IPS-15b (cell line): ENCODE data around the gene GP1BB.

ENCODE experiments used
- H3K27me3 ChIP-seq: one replicate; pipeline ENCODE4 v1.6.1; 2013; ENCODE audit warnings: low read length; ENCODE audit not compliant: control insufficient read depth, insufficient read depth
- H3K36me3 ChIP-seq: one replicate; pipeline ENCODE4 v1.6.1; 2013; ENCODE audit warnings: low read length; ENCODE audit not compliant: control insufficient read depth, insufficient read depth
- H3K4me1 ChIP-seq: one replicate; pipeline ENCODE4 v1.6.1; 2013; ENCODE audit warnings: mild to moderate bottlenecking, low read length; ENCODE audit not compliant: control insufficient read depth, insufficient read depth
- H3K4me3 ChIP-seq: one replicate; pipeline ENCODE4 v1.5.1; 2013; ENCODE audit warnings: low read depth, low read length
- H3K9ac ChIP-seq: one replicate; pipeline ENCODE4 v1.6.1; 2013; ENCODE audit warnings: low read depth, mild to moderate bottlenecking, low read length
- H3K9me3 ChIP-seq: one replicate; pipeline ENCODE4 v1.6.1; 2013; ENCODE audit warnings: mild to moderate bottlenecking, low read length; ENCODE audit not compliant: control insufficient read depth, insufficient read depth

Gene GP1BB

DNA sequence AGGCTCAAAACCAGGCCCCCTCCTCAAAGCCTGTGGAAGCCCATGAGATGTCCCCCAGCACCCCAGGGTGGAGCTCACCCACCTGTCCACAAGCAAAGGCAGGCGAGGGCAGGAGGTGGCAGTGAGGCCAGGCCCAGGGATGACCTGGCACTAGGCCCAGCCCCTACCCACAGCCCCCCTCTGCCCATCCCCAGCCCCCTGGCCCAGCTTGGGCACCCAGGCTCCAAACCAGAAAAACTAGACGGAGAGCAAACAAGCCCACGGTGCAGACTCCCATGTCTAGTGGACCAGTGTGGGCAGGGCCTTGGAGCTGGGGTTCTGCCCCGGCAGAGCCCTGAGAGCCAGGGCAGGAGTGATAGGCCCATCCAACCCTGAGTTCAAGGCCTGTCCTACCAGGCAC, 20.3 kb downstream of the GP1BB start:
- Histone ChIP-seq H3K9ac (no peak overlapping the region), H3K27me3 (no peaks in the 10 kb centered on the region)

DNA sequence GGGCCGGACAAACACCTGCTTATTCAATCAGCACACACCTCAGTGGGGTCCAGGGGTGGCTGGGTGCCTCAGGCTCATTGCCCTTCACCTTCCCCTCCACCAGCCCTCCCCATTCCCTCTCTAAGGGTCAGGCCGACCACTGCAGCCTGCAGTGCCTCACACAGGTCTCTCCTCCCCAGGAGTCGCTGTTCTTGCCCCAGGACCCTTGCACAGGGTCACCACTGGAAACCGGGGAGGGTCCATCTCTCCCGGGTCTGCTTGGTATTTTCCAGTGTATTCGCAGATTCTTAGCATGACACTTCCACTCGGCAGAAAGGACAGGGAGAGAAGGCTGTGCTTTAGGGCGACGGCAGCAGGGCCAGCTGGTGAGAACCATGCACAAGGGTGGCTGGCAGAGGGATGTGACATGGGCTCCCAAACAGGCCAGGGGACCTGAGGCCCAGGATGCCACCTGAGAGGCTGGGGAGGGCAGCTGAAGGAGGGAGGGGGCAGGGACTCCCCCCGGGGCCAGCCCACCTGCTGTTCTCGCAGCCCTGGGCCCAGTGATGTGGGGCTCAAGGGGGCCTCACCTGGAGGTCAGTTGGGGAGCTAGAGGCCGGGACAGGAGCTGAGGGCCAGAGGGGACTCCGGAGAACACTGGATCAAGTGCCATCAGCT, 21.1 kb downstream of the GP1BB start:
- H3K9me3 ChIP-seq = no peaks in the 10 kb centered on the region
- no peaks in the 10 kb centered on the region for H3K27me3 ChIP-seq
- H3K4me3 ChIP-seq = no peak overlapping the region
- H3K4me1 ChIP-seq = no peaks in the 10 kb centered on the region
- H3K9ac ChIP-seq = no peak overlapping the region
- H3K36me3 ChIP-seq = no peaks in the 10 kb centered on the region

More for the DNA sequence above, 20.3 kb downstream of the GP1BB start:
- H3K9me3 ChIP-seq = no peaks in the 10 kb centered on the region
- H3K36me3 ChIP-seq = no peaks in the 10 kb centered on the region
- no peaks in the 10 kb centered on the region for H3K4me1 ChIP-seq
- no peak overlapping the region for H3K4me3 ChIP-seq

DNA sequence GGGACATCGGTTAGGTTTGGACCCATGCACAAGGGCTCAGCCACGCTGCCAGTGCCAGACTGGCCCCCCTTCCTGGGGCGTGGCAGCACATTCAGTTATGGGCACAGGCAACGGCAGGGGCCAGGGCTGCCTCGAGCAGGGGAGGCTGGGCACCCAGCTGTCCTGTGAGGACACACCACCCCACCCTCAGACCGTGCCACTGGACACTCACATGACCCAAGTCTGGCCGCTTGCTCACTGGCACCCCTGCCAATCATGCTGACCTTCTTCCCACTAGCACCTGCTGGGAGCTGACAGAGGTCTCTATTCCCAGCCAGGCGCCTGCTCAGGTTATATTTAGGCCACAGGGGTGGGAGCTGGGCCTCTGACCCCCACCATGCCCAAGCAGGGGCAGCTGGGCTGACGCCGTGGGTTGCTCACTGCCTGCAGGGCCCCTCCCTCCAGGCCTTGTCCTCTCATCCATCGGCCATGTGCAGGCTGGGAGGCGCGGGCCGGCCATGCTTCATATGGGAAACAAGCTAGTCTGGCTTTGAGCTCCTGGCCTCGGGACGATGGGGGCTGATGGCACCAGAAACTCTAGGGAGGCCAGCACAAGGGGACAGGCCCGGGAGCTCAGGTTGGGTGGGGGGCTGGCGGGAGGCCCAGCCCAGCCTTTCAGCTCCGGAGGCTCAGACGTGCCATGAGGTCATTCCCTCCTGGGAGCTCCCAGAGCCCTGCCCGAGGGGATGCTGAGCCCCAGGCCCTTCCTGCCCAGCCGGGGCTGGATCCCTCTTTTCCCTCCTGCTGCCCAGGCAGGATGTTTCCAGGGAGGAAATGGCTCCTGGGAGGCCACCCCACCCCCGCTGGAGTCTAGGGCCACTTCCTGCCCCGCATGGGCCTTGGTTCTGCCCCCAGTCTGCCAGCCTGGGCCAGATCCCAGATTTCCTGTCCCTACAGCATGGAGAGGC, 22.1 kb downstream of the GP1BB start:
- Histone ChIP-seq H3K4me1 (peaks cover 2% of the 10 kb centered on the region), H3K36me3 (no peaks in the 10 kb centered on the region), H3K4me3 (no peak overlapping the region), H3K9ac (no peak overlapping the region), H3K9me3 (no peaks in the 10 kb centered on the region), H3K27me3 (no peaks in the 10 kb centered on the region)

DNA sequence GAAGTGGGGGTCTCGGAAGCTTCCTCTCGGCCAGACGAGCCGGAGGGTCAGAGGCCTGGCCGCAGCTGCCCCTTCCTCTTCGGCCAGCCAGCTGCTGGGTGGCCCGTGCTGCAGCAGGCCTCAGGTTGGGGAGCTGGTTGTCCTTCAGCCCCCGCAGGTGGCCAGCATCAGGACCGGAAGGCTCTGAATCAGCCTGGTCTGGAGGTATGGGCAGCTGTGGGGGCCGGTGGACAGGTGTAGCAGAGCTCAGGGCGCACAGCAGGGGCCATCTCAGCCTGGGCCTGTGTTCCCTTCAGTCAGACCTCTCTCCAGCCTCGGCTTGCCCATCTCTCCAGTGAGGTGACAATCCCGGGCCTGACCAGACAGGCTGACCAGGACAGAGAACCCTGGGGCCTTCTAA, 23.4 kb downstream of the GP1BB start:
- Histone ChIP-seq H3K27me3 (peaks cover 2% of the 10 kb centered on the region), H3K4me1 (peaks cover 2% of the 10 kb centered on the region), H3K4me3 (no peak overlapping the region), H3K36me3 (no peaks in the 10 kb centered on the region), H3K9ac (no peak overlapping the region), H3K9me3 (no peaks in the 10 kb centered on the region)

DNA sequence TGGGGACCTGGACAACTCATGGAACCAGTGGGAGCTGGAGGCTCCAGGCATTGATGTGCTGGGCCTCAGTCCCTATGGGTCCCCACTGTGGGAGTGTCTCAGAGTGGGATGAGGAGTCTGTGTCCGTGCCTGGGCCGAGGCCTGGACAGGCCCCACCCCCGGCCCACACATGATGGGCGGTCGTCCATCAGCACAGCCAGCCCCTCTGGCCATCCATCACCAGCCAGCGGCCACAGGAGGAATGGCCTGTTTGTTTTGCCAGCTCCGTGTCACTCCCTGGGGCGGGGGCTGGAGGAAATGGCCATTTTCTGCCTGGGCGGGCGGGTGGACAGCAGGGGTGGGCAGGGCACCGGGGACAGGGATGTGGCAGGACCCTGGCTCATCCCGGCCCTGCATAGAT, 24.2 kb downstream of the GP1BB start:
- peaks cover 2% of the 10 kb centered on the region for H3K4me1 ChIP-seq
- no peaks in the 10 kb centered on the region for H3K9me3 ChIP-seq
- peaks cover 8% of the 10 kb centered on the region for H3K27me3 ChIP-seq
- H3K36me3 ChIP-seq = no peaks in the 10 kb centered on the region
- no peak overlapping the region for H3K9ac ChIP-seq
- no peak overlapping the region for H3K4me3 ChIP-seq

DNA sequence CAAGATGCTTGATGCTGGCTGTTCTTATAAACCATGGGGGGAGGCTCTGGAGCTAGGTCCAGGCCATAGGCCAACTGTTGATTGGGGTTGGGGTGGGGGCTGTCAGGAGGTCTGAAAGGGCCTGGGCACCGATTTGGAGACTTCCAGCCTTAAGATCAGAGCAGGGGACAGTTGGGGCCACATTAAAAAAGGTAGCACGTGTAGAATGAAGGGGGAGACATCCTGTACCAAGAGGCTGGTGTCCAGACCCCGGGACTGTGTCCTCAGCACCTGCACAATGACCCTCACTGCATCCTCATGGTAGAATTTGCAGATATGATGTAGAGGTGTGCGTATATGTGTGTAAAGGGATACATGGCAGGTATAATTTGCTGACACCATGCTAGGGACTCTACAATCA, 24.8 kb downstream of the GP1BB start:
- H3K9me3 ChIP-seq = no peaks in the 10 kb centered on the region

DNA sequence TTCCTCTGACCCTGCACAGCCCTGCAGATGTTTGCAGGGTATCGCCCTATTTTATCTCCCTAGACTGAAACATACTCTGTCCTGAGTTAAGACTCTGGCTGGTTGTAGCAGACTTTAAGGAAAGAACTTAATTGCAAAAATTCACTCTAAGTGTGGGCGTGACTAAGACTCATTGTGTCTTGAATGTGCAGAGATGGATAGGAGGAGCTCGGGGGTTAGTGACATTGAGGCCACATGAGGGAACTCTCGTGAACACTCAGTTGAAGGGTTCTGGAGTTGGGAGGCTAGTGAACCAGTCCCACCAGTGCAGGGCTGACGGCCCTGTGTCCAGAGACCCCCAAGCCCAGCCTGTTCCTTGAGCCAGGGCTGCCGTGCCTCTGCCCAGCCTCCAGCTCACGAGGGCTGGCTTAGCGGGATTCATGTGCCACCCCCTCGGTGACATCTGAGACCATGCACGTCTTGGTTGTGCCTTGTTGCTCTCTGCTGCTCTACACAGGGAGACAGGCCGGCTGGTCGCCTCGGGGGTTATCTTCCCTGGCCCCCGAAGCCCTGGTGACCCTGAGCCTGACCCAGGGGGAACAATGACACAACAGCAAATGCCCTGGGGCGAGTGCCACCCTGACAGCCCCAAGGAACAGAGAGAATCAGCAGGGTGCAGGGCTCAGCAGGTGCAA, 25.8 kb downstream of the GP1BB start:
- peaks cover 2% of the 10 kb centered on the region for H3K4me1 ChIP-seq
- H3K9ac ChIP-seq = no peak overlapping the region
- peaks cover 24% of the 10 kb centered on the region for H3K27me3 ChIP-seq
- no peak overlapping the region for H3K4me3 ChIP-seq
- H3K9me3 ChIP-seq = no peaks in the 10 kb centered on the region
- no peaks in the 10 kb centered on the region for H3K36me3 ChIP-seq

More for the DNA sequence above, 24.8 kb downstream of the GP1BB start:
- Histone ChIP-seq H3K9ac (no peak overlapping the region), H3K27me3 (peaks cover 14% of the 10 kb centered on the region), H3K4me1 (peaks cover 2% of the 10 kb centered on the region), H3K4me3 (no peak overlapping the region), H3K36me3 (no peaks in the 10 kb centered on the region)

DNA sequence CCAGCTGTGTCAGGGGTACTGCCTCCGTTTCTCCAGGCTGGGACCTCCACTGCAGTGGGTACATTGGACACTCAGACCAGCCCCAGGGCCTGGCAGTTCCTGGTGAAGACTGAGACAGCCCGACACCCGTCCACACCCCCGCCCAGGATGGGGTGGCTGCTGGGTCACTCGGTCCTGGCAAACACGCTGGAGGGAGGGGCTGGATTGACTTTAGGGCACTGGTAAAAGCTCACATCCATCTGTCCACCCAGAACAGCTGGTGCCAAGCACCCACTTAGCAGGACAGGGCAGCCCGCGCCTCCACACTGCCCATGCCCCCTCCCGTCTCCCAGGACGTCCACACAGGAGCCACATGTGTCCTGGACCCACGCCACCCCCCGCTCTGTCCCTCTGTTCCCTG, 26.5 kb downstream of the GP1BB start:
- Histone ChIP-seq H3K4me3 (no peak overlapping the region), H3K4me1 (peaks cover 2% of the 10 kb centered on the region), H3K36me3 (peaks cover 3% of the 10 kb centered on the region), H3K9ac (no peak overlapping the region), H3K9me3 (no peaks in the 10 kb centered on the region), H3K27me3 (peaks cover 31% of the 10 kb centered on the region)

DNA sequence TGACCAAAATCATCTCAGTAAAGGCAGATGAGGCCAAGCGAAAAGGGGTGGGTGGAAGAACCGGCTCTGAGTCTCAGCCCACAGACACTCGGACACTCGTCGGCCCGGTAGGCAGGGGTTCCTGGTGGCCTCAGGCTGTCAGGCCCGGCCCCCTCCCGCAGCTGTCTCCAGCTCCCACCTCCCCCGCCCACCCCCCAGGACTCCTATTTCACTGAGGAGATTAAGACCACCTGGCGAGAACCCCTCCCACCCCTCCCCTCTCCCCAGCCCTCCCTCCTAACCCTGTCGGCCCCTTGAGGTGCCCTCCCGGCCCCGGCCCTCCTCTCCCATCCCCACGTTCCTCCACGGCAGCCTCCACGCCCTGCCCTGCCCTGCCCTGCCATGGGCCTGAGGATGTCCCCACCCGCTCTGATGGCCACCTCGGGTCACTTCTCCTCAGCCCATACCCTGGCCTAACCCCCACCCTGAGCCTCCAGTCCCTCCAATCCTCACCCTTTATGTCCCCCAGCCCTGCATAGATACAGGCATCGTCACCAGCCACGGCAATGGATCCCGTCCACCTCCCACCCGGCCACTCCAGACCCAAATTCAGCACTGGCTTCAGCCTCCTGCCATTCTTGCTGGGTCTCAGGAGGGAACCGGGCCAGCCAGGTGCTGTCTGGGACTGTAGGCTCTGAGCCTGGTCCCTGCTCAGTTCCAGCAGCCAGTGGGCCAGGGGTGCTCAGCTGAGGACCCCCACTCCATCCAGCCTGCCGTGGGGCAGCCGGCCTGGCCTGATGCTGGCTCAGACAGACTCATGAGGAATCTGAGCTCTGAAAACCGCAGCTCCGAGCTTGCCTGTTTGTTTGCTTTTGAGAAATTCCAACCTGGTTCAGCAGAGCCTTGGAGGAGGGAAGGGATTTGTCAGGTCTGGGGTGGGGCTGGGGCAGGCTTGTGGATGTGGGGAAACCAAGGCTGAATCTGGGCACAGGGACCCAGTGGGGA, 27.5 kb downstream of the GP1BB start:
- Histone ChIP-seq H3K9ac (no peak overlapping the region), H3K4me3 (no peak overlapping the region), H3K27me3 (peaks cover 39% of the 10 kb centered on the region), H3K36me3 (peaks cover 3% of the 10 kb centered on the region), H3K9me3 (no peaks in the 10 kb centered on the region), H3K4me1 (peaks cover 2% of the 10 kb centered on the region)

DNA sequence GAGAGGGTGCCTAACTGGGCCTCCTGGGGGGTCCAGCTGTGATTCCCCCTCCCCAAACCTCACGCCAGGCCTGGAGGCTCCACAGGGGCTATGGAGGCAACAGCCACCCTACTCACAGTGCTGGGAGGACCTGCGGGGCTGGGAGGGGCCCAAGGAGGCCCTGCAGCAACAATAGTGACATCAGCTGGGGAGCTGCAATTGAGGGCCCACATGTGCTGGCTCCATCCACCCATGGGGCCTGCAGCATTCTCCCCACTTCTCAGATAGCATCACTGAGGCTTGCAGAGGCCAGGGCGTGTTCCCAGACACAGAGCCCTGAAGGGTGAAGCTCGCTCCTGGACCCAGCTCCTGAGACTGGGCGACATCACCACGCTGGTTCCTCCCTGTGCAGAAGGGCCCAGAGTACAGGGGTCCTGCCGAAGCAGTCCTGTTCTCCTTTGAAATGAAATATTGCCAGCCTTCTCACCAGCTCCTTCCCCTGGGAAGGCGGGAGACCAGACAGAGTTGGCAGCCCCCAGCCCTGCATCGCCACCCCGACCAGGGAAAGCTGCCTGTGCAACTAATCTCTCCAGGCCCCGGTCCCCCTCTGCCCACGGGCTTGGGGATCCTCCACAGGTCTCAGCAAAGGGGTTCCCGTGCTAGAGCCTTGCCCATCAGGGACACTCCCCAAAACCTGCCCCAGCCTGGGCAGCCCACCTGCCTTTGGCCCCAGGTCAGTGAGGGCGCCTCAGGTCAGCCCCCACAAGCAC, 28.3 kb downstream of the GP1BB start:
- no peak overlapping the region for H3K9ac ChIP-seq
- H3K4me3 ChIP-seq = no peak overlapping the region
- no peaks in the 10 kb centered on the region for H3K9me3 ChIP-seq
- peaks cover 3% of the 10 kb centered on the region for H3K36me3 ChIP-seq
- H3K27me3 ChIP-seq = peaks cover 47% of the 10 kb centered on the region
- H3K4me1 ChIP-seq = peaks cover 2% of the 10 kb centered on the region
